OCI-M2 (cell line): ENCODE results near the gene FABP1.

Experiments used
- DNase-seq: peaks from one replicate; lab custom pipeline; 2025; ENCODE audit not compliant: unreplicated experiment; lab: John Stamatoyannopoulos, UW

FABP1 gene

DNA sequence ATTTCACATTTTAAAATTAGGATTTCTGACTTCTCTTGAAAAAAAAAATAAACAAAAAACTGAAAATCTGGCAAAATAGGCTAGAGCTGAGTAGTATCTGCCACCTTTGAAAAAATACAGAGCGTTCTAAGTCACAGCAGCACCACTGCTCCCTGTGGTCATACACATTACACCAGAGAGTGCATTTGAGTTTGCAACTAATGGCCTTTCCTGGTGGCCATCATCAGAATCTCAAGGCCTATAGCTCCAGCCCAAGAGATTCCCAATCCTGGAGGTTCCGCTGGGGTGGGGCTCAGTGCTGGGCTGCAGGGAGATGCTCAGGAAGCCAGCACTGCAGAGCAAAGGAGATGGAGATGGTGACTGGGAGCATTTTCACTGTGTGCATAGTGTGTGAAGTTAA, 42.8 kb downstream of the FABP1 start:
- no peak for DNase-seq

DNA sequence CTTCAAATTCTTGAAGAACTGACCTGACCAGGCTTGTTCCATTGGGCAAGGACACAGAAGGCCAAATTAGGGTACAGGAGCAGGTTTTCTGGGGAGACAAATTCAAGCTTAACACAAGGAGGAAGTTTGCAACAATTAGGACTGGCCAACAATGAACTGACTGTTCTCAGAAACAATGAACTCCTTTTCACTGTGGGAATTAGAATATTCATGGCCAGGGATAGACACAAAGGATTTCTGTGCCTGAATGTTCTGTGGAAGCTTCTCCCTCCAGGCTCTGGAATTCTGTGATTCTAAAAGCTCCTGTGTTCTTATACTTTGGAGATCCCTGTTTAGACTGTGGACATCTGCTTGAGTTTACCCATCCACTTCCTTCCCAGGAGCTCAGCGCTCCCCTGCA, 45.1 kb downstream of the FABP1 start:
- no peak for DNase-seq

DNA sequence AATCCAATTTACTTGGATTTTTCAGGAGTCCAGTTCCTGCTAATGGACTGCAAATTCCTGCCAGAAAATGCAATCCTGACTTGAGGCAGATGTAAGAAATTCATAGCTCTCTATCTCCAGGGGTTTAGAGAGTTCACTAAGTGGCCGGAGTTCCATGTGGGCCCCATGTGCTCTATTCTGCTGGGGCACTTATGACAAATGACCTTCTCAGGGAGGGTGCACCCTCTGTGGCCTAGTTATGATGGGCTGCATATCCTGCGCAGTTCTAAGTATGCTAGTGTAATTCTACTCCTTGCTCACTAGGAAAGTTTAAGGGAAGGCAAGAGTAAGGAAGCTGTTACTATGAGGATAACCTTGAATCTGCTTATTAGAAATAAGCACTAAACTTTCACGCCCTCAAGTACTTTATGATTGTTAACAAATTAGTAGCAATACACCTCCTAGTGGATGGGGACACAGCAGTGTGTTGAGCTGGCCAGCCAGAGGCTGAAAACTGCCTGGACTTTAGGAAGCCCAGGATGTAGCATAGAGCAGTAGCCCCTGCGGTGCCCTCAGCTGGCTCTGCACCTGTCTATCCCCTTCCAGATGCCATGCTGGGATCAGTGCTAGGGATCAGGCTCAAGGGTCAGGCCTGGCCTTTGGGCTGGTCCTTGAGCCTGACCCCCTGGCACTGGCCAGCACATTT, 45.8 kb downstream of the FABP1 start:
- no peak for DNase-seq

DNA sequence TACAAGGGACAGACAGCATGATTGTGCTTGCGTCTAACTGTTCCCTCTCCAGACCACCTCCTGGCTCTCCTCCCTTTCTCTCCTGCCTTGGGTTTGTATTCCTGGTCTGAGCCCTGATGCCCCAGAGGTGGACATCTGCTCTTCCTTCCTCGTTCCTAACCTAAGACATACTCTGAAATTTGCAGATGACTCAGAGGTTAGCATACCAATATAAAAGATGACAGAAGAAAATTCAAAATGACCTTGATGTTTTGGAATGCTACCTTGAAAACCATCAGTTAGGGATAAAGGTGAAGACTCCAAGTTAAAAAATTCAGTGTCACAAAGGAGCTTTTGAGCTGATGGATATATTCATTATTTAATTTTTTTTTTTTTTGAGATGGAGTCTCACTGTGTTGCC, 47.3 kb downstream of the FABP1 start:
- DNase-seq = no peak

DNA sequence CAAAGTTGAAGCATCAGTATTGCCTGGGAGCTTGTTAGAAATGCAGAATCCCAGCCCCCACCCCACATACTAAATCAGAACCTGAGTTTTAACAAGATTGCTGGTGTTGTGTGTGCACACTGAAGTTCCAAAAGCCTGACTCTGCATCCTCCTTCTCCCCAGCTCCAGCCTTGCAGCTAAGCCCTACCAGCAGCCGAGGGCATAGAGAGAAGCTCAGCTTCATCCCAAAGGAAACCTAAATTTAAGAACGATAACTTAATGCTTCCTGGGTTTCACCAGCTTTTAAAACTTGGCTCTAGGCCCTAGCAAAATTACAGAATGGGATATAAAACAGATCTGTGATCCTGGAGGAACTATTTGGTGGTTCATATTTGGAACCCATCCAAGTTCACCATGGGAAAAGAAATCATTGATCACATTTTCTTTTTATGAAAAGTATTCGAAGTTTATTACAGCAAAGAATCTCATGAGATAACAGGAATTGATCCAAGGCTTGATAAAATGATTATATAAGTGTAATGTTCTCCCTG, 49.2 kb downstream of the FABP1 start:
- no peak for DNase-seq

DNA sequence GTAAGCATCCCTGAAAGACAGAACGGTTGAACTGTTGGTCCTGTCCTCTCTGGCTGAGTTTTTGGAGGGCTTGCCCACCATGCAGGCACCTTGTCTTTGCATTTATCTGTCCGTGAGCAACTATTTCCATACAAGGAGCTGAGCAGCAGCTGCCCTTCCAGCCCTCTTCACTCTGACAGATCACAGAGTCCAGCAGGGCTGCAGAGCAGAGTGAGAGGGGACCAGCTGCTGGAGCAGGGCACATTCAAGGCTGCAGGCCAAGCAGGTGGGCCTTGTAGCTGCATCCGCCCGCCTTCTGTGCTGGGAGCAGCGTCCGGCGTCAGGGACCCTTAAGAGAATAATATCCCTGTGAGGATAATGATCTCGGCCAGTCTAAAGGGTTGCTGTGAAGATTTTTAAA, 50.8 kb downstream of the FABP1 start:
- DNase-seq = no peak

DNA sequence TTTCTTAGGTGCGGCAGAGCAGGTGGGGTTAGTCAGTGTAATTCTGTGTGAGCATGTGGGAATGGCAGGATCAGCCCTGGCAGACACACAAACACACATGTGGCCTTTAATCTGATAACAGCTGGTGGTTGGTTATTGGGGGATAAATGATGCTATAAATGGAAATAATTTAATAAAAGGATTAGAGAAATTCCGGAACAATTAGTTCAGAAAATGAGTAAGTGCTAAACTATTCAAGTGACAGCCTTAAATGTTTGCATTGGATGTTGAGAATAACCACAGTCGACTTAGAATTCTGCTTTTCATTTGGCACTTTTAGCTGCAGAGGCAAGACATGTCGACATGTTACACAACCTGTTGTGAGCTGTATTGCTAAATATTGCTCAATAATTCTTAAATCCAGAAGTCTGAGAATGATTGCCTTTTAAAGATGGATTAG, 53.0 kb downstream of the FABP1 start:
- DNase-seq = no peak

DNA sequence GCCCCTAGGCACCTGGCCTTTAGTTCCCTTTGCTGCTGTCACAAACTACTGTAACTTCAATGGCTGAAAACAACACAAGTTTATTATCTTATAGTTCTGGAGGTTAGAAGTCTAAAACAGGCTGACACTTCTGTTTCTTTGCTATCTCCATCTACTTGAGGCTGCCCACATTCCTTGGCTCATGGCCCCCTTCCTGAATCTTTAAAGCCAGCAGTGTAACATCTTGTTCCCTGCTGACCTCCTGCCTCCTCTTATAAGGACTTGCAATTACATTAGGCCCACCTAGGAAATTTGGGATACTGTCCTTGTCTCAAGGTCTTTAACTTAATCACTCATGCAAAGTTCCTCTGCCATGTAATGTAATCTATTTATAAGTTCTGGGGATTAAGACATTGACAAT, 53.7 kb downstream of the FABP1 start:
- no peak for DNase-seq
